ENCODE data around the gene STX8.

Gene STX8

DNA sequence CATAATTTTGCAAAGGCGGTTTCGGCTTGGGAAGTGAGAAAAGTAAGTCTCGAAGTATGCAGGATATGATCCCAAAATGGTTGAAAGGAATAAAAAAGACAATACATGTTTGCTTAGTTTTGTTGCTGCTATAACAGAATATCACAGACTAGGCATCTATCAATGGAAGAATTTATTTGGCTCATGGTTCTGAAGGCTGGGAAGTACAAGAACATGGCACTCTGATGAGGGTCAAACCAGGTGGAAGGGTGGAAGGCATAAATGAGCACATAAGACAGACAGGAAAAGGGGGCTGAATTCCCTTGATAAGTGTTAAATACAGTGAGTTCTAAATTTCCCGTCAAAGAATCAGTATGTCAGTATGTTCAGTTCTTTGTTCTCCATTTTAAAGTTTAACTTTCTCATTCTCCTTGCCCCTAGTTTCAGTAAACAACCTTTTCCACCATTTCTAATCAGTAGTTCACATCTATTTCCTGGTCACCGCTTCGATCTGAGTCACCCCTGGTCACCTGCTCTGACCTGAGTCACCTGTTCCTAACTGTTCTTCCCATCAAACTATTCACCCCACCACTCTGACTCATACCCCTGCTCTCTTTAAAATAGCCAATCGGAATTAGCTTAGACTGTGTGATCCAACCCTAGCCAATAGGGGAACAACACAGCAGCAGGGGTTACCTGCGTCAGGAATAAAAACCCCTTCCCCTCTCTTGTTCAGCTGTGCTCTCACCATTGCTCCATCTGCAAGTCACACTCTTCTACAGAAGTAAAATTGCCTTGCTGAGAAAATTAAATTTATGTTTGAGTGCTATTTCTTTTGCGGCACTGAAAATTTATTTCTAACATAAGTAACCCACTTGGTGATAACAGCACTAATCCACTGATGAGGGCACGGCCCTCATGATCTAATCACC, 240.8 kb downstream of the STX8 start:
- DNase-seq: no peak

DNA sequence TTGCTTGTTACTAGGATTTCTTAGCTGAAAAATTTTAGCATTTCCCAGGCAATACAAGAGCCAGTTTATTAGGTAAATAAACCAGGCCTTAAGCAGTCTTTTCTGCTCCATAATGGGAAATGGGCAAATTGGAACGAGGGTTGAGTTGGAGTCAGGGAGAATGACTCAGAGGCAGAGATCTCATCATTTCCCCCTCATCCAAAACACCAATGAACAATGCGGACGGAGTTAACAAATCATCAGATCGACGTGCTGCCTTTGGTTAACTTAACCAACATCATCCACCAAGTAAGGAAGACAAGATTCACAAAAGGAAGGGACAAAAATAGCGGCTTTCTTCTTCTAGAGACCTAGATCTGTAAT, 243.5 kb downstream of the STX8 start:
- no peak for DNase-seq

DNA sequence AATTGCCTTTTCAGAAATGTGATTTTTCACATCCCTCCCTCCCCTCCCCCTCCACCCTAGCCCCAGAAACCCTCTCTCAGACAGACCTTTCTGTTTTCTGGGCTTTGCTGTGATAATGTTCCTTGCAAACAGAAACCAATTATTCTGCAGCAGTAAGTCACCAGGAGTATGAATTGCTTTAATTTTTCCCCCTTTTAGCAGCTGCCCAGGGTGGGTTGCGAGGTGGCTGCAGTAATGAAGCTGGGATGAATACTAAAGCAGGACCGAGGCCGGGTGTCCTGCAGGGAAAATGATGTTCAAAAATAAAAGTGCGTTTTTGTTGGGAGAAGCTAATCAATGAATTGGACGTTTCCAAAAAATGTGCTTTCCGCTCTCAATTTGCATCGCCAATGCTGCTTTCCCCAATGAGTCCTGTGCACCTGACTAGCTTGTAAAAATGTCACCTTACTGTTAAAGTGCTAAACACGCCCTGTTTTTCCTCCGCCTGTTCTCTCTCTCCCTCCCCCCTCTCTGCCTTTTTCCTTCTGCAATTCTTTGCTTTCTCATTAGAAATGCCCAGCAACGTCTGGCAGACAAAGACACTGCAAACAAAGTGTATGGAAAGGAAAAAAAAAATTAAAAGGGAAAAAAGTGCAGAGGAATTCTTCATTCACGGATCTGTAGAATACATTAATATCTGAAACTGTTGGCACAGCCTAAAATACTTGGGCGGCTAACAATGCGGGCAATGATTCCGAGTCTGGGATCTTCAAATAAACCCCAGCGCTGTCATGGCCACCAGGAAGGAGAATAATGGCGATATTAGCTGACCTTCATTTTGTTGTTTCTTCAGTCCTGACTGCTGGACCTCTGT, 244.1 kb downstream of the STX8 start:
- DNase-seq: no peak

DNA sequence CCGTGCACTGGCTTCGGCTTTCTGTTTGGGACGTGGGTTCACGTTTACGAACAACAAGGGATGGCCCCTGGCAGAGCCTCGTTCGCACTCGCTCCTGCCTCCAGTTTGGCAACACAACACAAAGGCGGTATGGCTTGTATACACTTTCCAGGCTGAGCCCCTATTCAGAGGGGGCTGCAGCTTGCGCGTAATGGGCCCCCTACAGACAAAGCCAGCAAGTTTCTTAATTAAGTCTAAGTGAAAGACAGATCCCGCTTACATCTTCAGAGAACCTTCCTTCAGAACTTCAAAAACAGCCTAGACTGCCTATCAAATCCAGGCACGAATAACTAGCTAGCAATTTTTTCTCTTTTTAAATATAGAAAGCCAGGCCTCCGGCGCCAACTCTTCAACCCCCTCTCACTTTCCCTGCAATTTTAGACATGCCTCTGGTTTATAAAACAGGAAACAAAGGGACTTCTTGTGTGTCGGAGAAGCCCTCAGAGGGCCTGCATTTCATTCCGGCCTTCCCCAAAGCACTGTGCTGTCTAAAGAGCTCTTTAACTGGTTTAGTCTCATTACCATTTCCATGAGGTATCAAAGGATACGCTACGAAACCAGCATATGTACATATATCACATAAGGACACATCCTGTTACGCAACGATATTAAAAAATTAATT, 244.9 kb downstream of the STX8 start:
- no peak for DNase-seq

DNA sequence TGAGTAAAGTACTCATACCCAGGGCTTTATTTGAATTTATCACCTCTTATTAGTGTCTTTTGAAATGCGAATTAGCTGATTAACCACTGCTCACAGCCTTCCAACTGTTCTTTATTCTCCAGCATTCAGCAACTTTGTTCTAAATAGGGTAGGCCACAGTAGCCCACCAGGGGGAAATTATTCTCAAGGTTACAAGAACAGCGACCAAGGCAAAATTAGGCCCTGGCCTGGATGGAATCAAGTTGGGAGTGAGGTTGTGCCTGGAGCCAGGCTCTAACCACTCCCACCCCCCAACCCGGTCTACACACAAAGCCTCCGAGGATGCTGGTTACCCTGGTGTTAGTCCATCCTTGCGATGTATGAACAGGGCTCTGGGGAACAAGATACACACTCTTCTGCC, 245.5 kb downstream of the STX8 start:
- DNase-seq: no peak

DNA sequence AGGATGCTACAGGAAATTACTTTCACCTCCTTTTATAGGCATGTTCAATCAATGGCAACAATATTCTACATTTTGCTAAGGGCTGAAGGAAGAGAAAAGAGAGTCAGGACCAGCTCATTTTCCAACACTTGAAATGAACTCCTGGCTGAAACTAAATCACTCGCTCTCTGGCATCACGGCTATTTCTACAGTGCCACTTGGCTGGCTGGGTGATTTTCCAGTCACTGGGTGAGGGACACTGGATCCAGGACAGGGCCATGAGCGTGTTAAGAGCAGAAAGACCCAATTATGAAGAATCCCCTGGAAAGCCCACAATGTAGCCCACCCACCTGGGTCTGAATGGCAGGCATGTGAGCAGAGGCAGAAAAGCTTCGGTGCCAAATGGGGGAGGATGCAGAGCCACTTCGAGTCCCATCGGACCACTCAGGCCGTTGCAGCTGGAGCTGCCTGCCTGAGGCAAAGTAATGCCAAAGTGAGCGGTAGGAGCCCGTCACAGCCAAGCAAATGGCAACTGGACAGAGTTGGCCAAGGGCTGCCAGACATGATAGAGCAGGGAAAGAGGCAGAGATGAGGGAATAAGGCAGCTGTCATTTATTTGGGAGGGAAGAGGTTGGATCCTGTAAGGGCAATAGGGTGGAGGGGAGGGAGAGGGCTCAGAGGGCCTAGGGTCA, 246.2 kb downstream of the STX8 start:
- no peak for DNase-seq

DNA sequence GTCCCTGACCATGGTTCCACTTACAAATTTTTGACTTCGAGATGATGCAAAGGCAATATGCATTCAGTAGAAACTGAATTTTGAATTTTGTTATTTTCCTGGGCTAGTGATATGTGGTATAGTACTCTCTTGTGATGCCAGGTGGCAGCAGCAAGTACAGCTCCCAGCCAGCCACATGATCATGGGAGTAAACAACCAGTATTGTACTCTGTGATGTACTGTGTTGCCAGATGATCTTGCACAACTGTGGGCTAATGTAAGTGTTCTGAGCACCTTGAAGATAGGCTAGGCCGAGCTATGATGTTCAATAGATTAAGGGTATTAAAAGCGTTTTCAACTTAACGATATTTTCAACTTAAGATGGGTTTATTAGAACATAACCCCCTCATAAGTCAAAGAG, 250.8 kb downstream of the STX8 start:
- no peak for DNase-seq

DNA sequence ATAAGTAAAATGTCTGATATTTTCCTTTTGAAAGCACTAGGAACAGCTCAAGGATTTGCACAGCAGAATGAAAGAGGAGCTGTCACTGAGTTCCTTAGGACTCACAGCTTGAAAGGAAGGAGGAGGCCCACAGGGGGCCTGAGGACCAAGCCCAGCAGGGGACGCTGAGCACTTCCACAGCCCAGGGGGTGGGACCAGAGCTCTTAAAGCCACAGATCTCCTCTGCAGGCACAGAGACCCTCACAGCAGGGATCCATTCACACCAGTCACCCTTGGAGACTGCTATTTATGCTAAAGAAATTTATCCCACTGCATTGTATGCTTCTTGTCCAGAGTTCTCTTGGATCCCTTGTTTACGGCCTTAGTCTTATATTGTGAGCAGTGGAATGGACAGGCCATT, 253.3 kb downstream of the STX8 start:
- DNase-seq: no peak

DNA sequence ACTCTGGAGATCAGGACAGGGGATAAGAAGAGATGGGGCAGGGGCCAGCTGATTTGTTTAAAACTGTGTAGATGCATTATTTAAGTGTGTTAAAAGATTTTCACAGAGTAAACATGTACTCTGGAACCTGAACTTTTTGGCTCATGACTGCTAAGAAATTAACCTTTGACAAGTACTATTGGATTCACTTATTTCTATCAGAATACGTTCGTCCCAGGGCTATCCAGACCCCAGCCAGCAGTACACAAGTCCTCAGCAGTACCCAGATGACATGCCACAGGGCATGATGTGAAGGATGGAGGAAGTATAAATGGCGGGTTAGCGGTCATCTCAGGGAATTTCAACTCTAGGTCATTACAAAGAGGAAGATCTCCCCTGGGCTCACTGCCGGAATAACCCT, 253.7 kb downstream of the STX8 start:
- no peak for DNase-seq

DNA sequence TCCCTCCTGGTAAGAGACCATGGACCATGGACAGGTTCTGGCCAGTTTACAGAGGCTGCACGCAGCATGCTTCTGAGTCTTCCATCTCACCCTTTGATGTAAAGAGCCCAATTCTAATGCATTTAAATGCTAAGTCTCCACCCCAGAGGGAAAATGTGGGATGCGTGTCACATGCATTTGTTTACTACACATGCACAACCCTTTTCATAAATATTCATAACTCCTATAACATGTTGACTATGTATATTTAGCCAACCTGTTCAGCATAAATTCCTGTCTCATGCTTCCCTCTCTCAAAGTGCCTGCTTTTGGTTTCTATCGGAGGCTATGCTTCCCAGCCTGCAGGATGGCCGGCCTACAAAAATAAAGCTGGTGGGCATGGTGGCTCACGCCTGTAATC, 260.3 kb downstream of the STX8 start:
- no peak for DNase-seq

DNA sequence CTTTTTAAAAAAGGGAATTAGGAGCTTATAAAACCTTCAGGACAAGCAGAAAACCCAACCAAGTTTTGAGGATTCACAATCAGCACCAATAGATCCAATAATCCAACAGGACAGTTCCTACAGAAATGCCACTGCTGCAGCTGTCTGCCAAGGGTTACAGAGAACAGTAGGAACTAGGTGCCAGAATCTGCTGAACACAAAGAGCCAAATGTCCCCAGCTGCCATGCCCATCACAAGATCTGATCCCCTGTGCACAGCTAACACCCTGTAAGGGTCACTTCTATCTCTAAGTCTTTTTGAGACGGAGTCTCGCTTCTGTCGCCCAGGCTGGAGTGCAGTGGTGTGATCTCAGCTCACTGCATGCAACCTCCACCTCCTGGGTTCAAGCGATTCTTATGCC, 262.3 kb downstream of the STX8 start:
- DNase-seq: no peak

DNA sequence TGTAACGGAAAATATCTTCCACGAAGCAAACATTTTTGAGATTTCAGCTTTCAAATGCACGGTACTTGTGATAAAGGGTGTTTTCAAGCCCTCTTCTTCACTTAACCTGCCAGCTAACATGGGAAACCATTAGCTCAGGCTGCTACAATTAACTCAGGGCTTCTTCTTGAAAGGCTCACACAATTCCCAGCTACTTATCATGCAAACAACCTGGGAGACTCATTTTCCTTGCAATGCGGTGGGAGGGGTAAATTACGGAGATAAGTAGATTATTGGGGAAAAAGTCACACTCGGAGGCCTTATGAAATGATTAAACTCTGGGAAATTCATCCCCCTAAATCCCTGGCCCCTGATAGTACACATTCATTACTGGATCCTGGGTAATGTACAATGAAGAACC, 266.4 kb downstream of the STX8 start:
- no peak for DNase-seq

DNA sequence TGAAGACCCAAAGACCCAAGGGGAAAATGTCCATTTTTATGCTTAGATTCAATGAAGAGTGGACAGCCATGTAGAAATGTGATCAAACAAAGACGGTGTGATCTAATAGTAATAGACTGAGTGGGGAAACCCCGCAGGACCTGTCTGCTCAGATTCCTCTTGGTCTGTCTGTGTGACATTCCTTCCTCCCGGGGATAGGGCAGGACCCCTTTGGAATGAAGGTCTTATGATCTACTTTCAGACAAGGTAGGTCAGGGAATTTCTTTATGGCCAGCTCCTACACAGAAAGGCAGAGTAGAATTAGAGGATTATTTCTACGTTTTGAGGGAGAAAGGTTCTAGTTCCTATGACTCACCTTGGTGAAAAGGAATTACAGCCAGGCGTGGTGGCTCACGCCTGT, 267.6 kb downstream of the STX8 start:
- DNase-seq: no peak

DNA sequence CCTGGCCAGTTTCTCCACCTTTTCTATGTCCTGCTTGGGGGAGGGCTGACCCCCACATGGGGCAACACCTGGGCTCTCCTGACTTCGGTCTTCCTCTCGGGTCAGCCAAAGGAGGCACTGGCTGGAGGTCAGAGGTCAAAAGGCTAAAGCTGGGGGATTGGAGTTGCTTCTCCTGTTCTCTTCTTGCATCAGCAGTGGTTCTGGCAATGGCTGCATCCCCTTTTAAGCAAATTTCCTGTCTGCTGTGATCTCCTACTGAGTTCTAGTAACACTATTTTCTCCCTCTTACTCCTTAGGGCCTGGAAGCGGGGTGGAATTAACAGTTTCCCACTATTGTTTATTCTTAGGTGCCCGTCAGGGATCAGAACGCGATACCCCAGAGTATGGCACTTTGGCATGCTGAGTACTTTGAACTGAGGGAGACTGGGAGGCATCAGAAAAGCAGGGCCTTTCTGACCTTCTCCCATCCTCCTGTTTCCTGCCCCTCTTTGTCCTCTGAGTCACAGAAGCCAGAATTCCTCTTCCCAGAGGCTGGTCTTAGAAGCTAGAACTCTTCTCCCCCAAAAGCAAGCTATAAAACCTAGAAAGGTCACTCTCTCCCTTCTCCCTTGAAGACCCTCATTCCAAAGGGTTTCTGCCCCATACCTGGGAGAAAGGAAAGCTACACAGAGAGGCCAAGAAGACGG, 268.2 kb downstream of the STX8 start:
- DNase-seq: no peak

DNA sequence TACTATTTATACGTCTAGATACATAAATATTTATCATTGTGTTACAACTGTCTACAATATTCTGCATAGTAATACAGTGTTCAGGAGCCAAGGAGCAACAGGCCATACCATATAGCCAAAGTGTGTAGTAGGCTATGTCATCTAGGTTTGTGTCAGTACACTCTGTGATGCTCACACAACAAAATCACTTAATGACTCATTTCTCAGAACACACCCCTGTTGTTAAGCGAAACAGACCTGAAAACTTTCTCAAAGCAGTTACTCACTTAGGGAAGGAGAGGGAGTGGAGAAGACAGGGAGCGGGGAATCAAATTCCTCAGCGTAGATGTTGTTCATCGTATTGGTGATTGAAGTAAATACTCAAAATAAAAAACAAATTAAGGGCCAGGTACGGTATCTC, 269.5 kb downstream of the STX8 start:
- DNase-seq: no peak

DNA sequence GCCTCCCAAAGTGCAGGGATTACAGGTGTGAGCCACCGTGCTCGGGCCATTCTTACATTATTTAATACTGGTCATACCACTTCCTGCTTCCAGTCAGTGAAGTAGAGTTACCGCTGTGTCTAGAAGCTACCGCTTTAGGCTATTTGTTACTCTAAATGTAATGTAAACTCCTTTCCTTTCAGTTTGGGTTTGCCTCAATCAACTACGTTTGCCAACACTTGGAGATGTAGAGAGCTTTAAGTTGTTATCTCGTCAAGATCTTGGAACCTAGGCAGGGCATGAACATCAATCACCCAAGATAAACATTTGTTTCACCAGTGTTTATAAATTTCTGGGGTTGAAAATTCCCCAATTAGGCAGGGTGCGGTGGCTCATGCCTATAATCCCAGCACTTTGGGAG, 275.9 kb downstream of the STX8 start:
- no peak for DNase-seq

DNA sequence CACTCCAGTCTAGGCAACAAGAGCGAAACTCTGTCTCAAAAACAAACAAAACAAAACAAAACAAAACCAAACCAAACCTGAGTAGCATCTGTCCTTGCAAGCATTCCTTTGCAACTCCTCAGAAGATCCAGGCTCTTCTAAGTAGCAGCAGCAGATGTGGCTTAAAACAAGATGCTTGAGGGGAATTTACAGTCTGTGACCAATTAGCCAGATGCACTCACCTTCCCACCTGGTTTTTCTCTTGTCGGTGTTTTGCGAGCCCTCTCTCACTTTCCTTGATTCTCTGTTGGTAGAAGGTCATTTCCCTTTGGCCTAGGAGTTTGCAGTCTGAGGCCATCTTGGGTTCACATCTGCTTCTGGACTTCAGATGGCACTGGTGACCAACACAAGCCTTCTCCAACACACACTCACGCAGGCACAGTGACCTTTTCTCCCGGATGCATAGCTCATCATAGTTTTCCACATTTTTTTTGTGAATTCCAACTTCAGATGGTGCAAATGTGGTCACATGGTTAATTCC, 276.8 kb downstream of the STX8 start:
- no peak for DNase-seq

DNA sequence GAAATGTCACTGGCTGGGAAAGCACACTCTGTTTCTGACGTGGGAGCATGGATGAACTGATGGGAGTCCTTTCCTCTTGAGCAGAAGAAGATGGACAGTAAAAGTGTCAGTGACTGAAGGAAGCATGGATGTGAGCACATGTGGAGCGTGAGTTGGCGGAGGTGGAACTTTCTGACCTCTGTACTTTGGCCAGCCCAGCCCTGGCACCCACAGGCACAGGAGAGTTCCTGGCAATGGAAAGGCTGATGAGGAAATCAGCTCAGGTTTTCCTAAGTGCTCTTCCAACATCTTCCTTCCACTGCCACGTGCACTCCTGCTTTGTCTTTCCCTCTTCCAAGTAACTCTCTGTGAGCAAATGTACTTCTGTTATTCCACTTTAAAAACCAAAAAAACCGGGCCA, 277.5 kb downstream of the STX8 start:
- DNase-seq: no peak

DNA sequence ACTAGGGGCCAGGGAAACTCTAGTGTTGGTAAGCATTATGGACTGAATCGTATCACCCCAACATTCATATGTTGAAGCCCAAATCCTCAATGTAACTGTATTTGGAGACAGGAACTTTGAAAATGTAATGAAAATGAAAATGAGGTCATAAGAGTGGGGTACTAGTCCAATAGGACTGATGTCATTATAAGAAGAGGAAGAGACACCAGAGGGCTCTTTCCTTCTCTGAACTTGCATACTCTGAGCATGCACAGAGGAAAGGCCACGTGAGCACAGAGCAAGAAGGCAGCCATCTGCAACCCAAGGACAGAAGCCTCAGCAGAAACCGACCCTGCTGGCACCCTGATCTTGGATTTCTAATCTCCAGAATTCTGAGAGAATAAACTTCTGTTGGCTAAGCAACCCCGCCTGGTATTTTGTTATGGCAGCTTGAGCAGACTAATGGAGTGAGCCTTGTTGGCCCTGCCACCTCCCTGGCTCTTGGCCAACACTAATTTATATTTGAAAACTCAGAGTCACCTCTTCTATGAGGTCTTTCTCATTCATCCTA, 280.9 kb downstream of the STX8 start:
- no peak for DNase-seq

DNA sequence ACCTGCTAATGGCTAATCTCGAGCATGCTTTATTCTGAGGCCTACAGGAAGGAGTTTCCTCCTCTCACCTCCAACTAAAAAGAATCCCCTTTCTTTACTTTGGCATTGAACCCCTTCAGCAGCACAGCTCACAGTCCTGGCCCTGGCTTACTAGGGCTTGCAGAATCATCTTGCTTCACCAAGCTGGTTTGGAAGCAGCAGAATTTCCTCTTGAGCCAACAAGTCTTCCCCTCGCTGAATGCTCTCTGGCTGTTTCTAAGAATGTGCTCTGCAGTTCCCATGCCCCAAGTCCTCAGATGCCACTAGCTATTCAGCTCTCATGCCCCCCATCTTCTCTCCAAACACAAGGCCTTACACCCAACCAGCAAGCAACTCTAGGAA, 283.1 kb downstream of the STX8 start:
- no peak for DNase-seq

DNA sequence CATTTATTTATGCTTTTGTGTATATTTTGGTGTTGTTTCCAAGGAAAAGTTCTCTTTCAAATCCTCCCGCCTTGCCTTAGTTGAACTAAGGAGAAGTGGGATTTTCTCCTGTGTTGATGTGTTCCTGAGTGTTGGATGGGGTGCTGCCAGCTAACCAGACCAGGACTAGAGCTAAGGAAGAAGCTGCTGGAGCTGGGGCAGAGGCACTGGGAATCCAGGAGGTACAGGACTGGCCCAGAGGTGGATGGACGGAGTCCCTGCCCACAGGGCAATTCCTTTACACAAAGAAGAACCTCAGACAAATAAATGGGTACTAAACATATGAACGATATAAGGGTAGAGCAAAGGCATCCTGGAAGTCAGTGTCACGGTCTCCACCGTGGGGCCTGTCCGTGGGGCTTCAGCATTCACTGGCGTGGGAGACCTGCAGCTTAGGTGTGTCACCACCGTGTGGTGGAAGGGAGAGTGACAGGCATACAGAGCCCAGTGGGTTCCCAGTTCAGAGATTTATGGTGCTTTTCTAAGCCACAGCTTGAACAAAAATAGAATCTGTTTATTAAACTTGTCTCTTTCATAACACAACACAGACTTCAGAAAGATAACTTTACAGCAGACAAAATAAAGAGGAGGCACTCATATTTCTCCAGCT, 283.6 kb downstream of the STX8 start:
- DNase-seq: no peak

DNA sequence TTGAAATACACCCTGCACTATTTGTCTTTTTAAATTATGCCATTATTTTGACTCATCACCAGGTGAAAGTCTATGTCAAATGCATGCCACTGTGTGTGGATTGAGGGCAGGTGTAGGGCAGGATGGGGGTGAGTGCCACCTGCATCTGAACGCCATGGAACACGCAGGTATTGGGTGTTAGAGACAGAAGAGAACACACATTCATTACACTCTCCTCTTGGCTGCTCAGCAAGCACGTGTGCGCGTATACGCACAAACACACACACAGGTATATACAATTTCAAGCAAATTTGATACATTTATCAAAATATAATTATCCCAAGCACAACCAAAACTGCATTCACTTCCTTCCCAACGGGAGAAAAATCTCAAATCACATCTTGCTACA, 285.4 kb downstream of the STX8 start:
- no peak for DNase-seq

Measured in NCI-H2171 treated with DMSO at 0.1 percent for 48 hours (cell line).